GM23338 (cell line): Measurements from ENCODE around the gene CATSPERE. TPM values are rescaled to one million over a fixed set of nuclear protein-coding genes. Genes with fewer than 3 reads are reported as not detected.

ENCODE experiments used
- ATAC-seq: fragments of 200-7000 bp; cut with Tn5 transposase; 3 replicates; pipeline ENCODE4 v1.9.1; 2020
- DNase-seq: peaks from one replicate; pipeline ENCODE4 v3.0.0-alpha.2; 2015; ENCODE audit warnings: low spot score
- H2AFZ ChIP-seq: fragments of 200-600 bp; sonication (generic); 2 replicates; pipeline ENCODE4 v1.8.0; 2016; ENCODE audit warnings: antibody characterized with exemption, mild to moderate bottlenecking, moderate library complexity
- H3F3A ChIP-seq: fragments of 200-600 bp; sonication (generic); replicated peaks from 2 replicates; pipeline ENCODE4 v1.8.0; 2017; ENCODE audit warnings: antibody characterized with exemption, mixed run types, low read depth
- H3K27ac ChIP-seq: fragments of 200-600 bp; sonication (generic); 2 replicates; pipeline ENCODE4 v1.6.1; 2016; ENCODE audit warnings: low read depth
- H3K27me3 ChIP-seq: fragments of 200-600 bp; sonication (generic); 2 replicates; pipeline ENCODE4 v1.8.0; 2016; ENCODE audit warnings: mild to moderate bottlenecking, mixed run types, moderate library complexity; ENCODE audit not compliant: insufficient read depth
- H3K36me3 ChIP-seq: fragments of 200-600 bp; sonication (generic); 2 replicates; pipeline ENCODE4 v1.8.0; 2016; ENCODE audit warnings: mild to moderate bottlenecking; ENCODE audit not compliant: insufficient read depth
- H3K4me1 ChIP-seq: fragments of 200-600 bp; sonication (generic); 2 replicates; pipeline ENCODE4 v1.8.0; 2016; ENCODE audit warnings: mild to moderate bottlenecking, moderate library complexity; ENCODE audit not compliant: insufficient read depth
- H3K4me2 ChIP-seq: fragments of 200-600 bp; sonication (generic); 2 replicates; pipeline ENCODE4 v1.7.1; 2017; ENCODE audit warnings: mixed run types
- H3K4me3 ChIP-seq: fragments of 200-600 bp; sonication (generic); 2 replicates; pipeline ENCODE4 v1.6.1; 2016; ENCODE audit warnings: mixed run types
- H3K79me2 ChIP-seq: fragments of 200-600 bp; sonication (generic); replicated peaks from 2 replicates; pipeline ENCODE4 v1.8.0; 2017; ENCODE audit warnings: mild to moderate bottlenecking; ENCODE audit not compliant: insufficient read depth
- H3K9me2 ChIP-seq: fragments of 200-600 bp; sonication (generic); 2 replicates; pipeline ENCODE4 v1.8.0; 2017; ENCODE audit not compliant: insufficient read depth
- H4K20me1 ChIP-seq: fragments of 200-600 bp; sonication (generic); replicated peaks from 2 replicates; pipeline ENCODE4 v1.8.0; 2017; ENCODE audit warnings: mild to moderate bottlenecking; ENCODE audit not compliant: insufficient read depth
- H3K27ac Mint-ChIP-seq: 2 replicates; pipeline ENCODE4 v1.8.0; 2020; ENCODE audit warnings: inconsistent platforms, mild to moderate bottlenecking, moderate library complexity, mixed read lengths
- H3K27me3 Mint-ChIP-seq: 3 replicates; pipeline ENCODE4 v1.8.0; 2022; ENCODE audit warnings: low read depth, mild to moderate bottlenecking, moderate library complexity, mixed read lengths, inconsistent platforms; ENCODE audit not compliant: insufficient read depth, poor library complexity
- H3K36me3 Mint-ChIP-seq: 3 replicates; pipeline ENCODE4 v1.8.0; 2021; ENCODE audit warnings: low read depth, mild to moderate bottlenecking, inconsistent platforms, moderate library complexity, mixed read lengths
- H3K4me1 Mint-ChIP-seq: 3 replicates; pipeline ENCODE4 v1.8.0; 2020; ENCODE audit warnings: mild to moderate bottlenecking, inconsistent platforms, mixed read lengths
- H3K4me3 Mint-ChIP-seq: 3 replicates; pipeline ENCODE4 v1.8.0; 2021; ENCODE audit warnings: moderate library complexity, mild to moderate bottlenecking, inconsistent platforms, mixed read lengths
- H3K9me3 Mint-ChIP-seq: 3 replicates; pipeline ENCODE4 v1.8.0; 2020; ENCODE audit warnings: moderate library complexity, mild to moderate bottlenecking, inconsistent platforms, mixed read lengths
- CTCF ChIP-seq, 2 experiments: fragments of 200-600 bp in 1 of 2; sonication (generic) in 1 of 2; conservative IDR thresholded peaks; 2 replicates each; pipeline versions ENCODE4 v1.5.1 to v1.6.1; 2016 to 2017; ENCODE audit warnings: antibody characterized with exemption in 2 of 2, low read depth in 2 of 2, mild to moderate bottlenecking in 2 of 2, moderate library complexity in 1 of 2
- EZH2phosphoT487 ChIP-seq: fragments of 200-600 bp; sonication (generic); IDR thresholded peaks from one replicate; pipeline ENCODE4 v1.8.1; 2018; ENCODE audit warnings: antibody characterized with exemption; ENCODE audit not compliant: unreplicated experiment
- NANOG ChIP-seq: IDR thresholded peaks from 2 replicates; pipeline ENCODE4 v1.6.1; 2016; ENCODE audit warnings: antibody characterized with exemption, borderline replicate concordance
- POLR2AphosphoS5 ChIP-seq: IDR thresholded peaks from 2 replicates; pipeline ENCODE4 v1.6.1; 2016; ENCODE audit warnings: antibody characterized with exemption, low read depth
- REST ChIP-seq: IDR thresholded peaks from one replicate; pipeline ENCODE4 v1.6.1; 2018; ENCODE audit warnings: antibody characterized with exemption; ENCODE audit not compliant: unreplicated experiment
- polyA plus RNA-seq: library from polyadenylated mRNA; unstranded; fragments of >200 nt; fragmentation: Nextera tagmentation; extraction: Ambion mirVana; gene quantifications from 2 replicates; pipeline ENCODE4 v1.2.1, GENCODE V29; 2016
- total RNA-seq: library from RNA; depleted of rRNA; stranded (reverse); fragments of >200 nt; shearing (Covaris generic); gene quantifications from 2 replicates; pipeline ENCODE4 v1.2.3, GENCODE V29; 2014

The CATSPERE gene
- total and polyA plus RNA-seq, 2 experiments from 2014 or later, result 0.70 TPM; not detected in 1

- no peak for TF ChIP-seq REST
- no peak for TF ChIP-seq EZH2phosphoT487
Measured at GRCh38 chr1:244414543-244414942, 46.5 kb upstream of the CATSPERE start (continued).

GRCh38 chr1:244419024-244419423, 42.0 kb upstream of the CATSPERE start:
- H3K9me3 Mint-ChIP-seq, result no peaks in the 10 kb centered on the region
- no peaks in the 10 kb centered on the region for H3K79me2 ChIP-seq
- no peaks in the 10 kb centered on the region for H4K20me1 ChIP-seq
- ATAC-seq, result no peak
- no peaks in the 10 kb centered on the region for H3K4me1 Mint-ChIP-seq
- peaks cover 45% of the 10 kb centered on the region; the same call in 1 of the 2 replicates for H3K36me3 ChIP-seq
- no peaks in the 10 kb centered on the region for H3K27me3 Mint-ChIP-seq
- no peak for DNase-seq
- TF ChIP-seq CTCF (conservative IDR thresholded peaks at IDR 0.05; ENCODE audit: low read depth in 2 of 2), result no peak
- H3K36me3 Mint-ChIP-seq, result peaks cover 66% of the 10 kb centered on the region
- no peak overlapping the region for H3K4me2 ChIP-seq
- no peaks in the 10 kb centered on the region for H3K9me2 ChIP-seq
- no peak overlapping the region for H3K4me3 ChIP-seq
- H3K4me3 Mint-ChIP-seq, result no peak overlapping the region
- no peaks in the 10 kb centered on the region for H3K27me3 ChIP-seq
- H3K27ac ChIP-seq, result no peak overlapping the region
- H3K27ac Mint-ChIP-seq, result no peak overlapping the region
- H3K4me1 ChIP-seq, result no peaks in the 10 kb centered on the region
- no peaks in the 10 kb centered on the region for H3F3A ChIP-seq
- H2AFZ ChIP-seq, result no peak overlapping the region

GRCh38 chr1:244422174-244422573, 38.9 kb upstream of the CATSPERE start:
- H3K9me3 Mint-ChIP-seq, result no peaks in the 10 kb centered on the region
- ATAC-seq, result no peak
- no peak for TF ChIP-seq REST
- TF ChIP-seq NANOG, result no peak
- TF ChIP-seq POLR2AphosphoS5, result no peak

More at GRCh38 chr1:244422174-244422573, 38.9 kb upstream of the CATSPERE start:
- Histone ChIP-seq H3K79me2 (no peaks in the 10 kb centered on the region), H3K4me3 (no peak overlapping the region), H3K27ac (no peak overlapping the region), H3K4me1 (no peaks in the 10 kb centered on the region), H2AFZ (no peak overlapping the region), H3K9me2 (no peaks in the 10 kb centered on the region), H3K27me3 (no peaks in the 10 kb centered on the region), H3K4me2 (no peak overlapping the region), H3F3A (no peaks in the 10 kb centered on the region), H3K36me3 (peaks cover 19% of the 10 kb centered on the region; the same call in 1 of the 2 replicates), H4K20me1 (no peaks in the 10 kb centered on the region)
- Mint-ChIP-seq H3K27me3 (no peaks in the 10 kb centered on the region), H3K4me1 (no peaks in the 10 kb centered on the region), H3K36me3 (peaks cover 40% of the 10 kb centered on the region), H3K4me3 (no peak overlapping the region), H3K27ac (no peak overlapping the region)
- DNase-seq, result no peak
